Astrocyte (in vitro differentiated cells and primary cell): Measurements from ENCODE around the gene U2AF1L4.

Experiments
- EZH2 ChIP-seq: IDR thresholded peaks from 2 replicates; pipeline ENCODE4 v1.6.1; 2012; ENCODE audit warnings: mild to moderate bottlenecking, low read length, inconsistent platforms; ENCODE audit not compliant: insufficient read depth
- TF ChIP-seq, protein P1 (sequence below): IDR thresholded peaks from 2 replicates; pipeline ENCODE4 v1.5.1; 2011; ENCODE audit warnings: low read depth, mild to moderate bottlenecking, inconsistent platforms, low read length, moderate library complexity; ENCODE audit not compliant: insufficient read depth

DNA sequence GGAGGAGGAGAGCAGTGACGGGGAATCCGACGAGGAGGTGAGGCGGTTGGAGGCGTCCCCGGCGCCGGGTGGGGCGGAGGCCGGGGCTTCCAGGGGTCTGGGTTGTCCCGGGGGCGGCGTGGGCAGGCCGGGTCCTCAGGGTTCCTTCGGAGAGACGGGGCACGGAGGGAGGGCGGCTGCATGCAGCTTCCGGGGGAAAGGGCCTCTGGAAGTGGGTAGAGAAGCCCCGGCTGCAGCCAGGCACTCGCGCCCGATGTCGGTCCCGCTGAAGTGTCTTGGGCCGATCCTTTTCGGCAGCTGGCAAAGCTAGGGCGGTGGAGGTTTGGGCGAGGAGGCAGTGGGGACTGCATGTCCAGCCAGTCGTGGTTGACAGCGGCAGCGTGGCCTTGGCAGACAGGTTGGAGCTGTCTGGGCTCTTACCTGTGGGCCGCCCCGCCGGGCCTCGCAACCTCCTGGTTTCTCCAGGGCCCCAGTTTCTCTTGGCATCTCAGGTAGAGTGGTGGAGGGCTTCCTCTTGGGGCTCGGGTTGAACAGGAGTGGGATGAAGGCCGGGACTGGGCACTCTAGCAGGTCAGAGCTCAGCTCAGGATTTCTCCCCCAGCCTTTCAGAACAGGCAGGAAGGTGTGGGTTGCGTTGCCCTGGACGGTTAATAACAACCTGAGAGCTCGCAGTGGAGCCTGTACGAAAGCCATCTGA is 26.7 kb downstream of the U2AF1L4 start:
- TF ChIP-seq, protein P1, sequence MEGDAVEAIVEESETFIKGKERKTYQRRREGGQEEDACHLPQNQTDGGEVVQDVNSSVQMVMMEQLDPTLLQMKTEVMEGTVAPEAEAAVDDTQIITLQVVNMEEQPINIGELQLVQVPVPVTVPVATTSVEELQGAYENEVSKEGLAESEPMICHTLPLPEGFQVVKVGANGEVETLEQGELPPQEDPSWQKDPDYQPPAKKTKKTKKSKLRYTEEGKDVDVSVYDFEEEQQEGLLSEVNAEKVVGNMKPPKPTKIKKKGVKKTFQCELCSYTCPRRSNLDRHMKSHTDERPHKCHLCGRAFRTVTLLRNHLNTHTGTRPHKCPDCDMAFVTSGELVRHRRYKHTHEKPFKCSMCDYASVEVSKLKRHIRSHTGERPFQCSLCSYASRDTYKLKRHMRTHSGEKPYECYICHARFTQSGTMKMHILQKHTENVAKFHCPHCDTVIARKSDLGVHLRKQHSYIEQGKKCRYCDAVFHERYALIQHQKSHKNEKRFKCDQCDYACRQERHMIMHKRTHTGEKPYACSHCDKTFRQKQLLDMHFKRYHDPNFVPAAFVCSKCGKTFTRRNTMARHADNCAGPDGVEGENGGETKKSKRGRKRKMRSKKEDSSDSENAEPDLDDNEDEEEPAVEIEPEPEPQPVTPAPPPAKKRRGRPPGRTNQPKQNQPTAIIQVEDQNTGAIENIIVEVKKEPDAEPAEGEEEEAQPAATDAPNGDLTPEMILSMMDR = no peak
- TF ChIP-seq EZH2 = no peak
